Astrocyte (in vitro differentiated cells and primary cell): ENCODE data around the gene CTNNB1.

ENCODE experiments used
- EZH2 ChIP-seq: IDR thresholded peaks from 2 replicates; pipeline ENCODE4 v1.6.1; 2012; ENCODE audit warnings: mild to moderate bottlenecking, low read length, inconsistent platforms; ENCODE audit not compliant: insufficient read depth
- TF ChIP-seq, protein P1 (sequence below): IDR thresholded peaks from 2 replicates; pipeline ENCODE4 v1.5.1; 2011; ENCODE audit warnings: low read depth, mild to moderate bottlenecking, inconsistent platforms, low read length, moderate library complexity; ENCODE audit not compliant: insufficient read depth

DNA sequence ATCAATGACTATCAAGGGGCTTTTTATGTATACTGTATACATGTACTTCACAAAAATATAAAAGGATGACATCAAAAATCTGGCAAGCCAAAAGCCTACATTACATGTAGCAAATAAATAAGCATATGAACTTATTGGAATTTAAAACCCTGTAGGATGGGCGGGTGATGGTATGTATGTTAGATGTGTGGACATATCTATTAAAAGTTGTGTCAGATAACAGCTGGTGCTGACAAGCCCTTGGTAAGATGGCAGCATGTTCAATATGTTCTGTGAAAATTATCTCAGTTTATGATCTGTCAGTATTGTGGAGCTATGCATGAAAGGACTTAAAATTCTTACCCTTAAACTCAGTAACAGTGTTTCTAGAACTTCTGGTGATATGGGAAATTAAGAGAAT lies 20.1 kb downstream of the CTNNB1 start:
- TF ChIP-seq EZH2 = no peak
- TF ChIP-seq, protein P1, sequence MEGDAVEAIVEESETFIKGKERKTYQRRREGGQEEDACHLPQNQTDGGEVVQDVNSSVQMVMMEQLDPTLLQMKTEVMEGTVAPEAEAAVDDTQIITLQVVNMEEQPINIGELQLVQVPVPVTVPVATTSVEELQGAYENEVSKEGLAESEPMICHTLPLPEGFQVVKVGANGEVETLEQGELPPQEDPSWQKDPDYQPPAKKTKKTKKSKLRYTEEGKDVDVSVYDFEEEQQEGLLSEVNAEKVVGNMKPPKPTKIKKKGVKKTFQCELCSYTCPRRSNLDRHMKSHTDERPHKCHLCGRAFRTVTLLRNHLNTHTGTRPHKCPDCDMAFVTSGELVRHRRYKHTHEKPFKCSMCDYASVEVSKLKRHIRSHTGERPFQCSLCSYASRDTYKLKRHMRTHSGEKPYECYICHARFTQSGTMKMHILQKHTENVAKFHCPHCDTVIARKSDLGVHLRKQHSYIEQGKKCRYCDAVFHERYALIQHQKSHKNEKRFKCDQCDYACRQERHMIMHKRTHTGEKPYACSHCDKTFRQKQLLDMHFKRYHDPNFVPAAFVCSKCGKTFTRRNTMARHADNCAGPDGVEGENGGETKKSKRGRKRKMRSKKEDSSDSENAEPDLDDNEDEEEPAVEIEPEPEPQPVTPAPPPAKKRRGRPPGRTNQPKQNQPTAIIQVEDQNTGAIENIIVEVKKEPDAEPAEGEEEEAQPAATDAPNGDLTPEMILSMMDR = no peak
